ENCODE data around the gene PSMD2.

Gene PSMD2

GRCh38 chr3:184295771-184296170, 3.3 kb upstream of the PSMD2 start:
- TF ChIP-seq, protein P1, sequence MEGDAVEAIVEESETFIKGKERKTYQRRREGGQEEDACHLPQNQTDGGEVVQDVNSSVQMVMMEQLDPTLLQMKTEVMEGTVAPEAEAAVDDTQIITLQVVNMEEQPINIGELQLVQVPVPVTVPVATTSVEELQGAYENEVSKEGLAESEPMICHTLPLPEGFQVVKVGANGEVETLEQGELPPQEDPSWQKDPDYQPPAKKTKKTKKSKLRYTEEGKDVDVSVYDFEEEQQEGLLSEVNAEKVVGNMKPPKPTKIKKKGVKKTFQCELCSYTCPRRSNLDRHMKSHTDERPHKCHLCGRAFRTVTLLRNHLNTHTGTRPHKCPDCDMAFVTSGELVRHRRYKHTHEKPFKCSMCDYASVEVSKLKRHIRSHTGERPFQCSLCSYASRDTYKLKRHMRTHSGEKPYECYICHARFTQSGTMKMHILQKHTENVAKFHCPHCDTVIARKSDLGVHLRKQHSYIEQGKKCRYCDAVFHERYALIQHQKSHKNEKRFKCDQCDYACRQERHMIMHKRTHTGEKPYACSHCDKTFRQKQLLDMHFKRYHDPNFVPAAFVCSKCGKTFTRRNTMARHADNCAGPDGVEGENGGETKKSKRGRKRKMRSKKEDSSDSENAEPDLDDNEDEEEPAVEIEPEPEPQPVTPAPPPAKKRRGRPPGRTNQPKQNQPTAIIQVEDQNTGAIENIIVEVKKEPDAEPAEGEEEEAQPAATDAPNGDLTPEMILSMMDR (IDR thresholded peaks at IDR 0.05; ENCODE audit: low read depth, low read length, missing control alignments) = no peak
- DNase-seq (ENCODE audit: extremely low read depth, low read depth) = no peak
- H3K4me3 ChIP-seq (replicated peaks; ENCODE audit: low read depth, low read length) = no peak overlapping the region

GRCh38 chr3:184296616-184297015, 2.4 kb upstream of the PSMD2 start:
- TF ChIP-seq, protein P1 (IDR thresholded peaks at IDR 0.05; ENCODE audit: low read depth, low read length, missing control alignments) = no peak
- H3K4me3 ChIP-seq (replicated peaks; ENCODE audit: low read depth, low read length) = no peak overlapping the region
- no peak for DNase-seq (ENCODE audit: extremely low read depth, low read depth)

- no peak for DNase-seq (ENCODE audit: extremely low read depth, low read depth)
These were observed 692 bp downstream of the PSMD2 start for GRCh38 chr3:184299488-184300377.

GRCh38 chr3:184300378-184300720, 1.3 kb downstream of the PSMD2 start:
- TF ChIP-seq, protein P1 (IDR thresholded peaks at IDR 0.05; ENCODE audit: low read depth, low read length, missing control alignments) = no peak
- H3K4me3 ChIP-seq (replicated peaks; ENCODE audit: low read depth, low read length) = peak overlapping the region; percentile 97
- DNase-seq (ENCODE audit: extremely low read depth, low read depth) = no peak

More at GRCh38 chr3:184299488-184300377, 692 bp downstream of the PSMD2 start:
- TF ChIP-seq, protein P1 (IDR thresholded peaks at IDR 0.05; ENCODE audit: low read depth, low read length, missing control alignments) = no peak
- H3K4me3 ChIP-seq (replicated peaks; ENCODE audit: low read depth, low read length) = peak overlapping the region; percentile 97

DNA sequence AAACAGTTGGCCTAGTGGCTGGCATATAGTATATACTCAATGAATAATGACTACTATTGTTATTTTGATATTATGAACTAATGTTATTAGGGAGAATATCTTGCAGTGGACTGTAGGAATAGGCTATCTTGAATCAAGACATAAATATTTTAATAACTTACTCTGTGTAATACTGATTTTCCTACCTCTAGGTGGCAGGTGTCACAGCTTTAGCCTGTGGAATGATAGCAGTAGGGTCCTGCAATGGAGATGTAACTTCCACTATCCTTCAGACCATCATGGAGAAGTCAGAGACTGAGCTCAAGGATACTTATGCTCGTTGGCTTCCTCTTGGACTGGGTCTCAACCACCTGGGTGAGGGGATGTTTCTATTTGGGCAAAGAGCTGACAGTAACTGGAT, 6.5 kb downstream of the PSMD2 start:
- H3K4me3 ChIP-seq (replicated peaks; ENCODE audit: low read depth, low read length) = no peak overlapping the region
- TF ChIP-seq, protein P1 (IDR thresholded peaks at IDR 0.05; ENCODE audit: low read depth, low read length, missing control alignments) = peak; percentile 36
- DNase-seq (ENCODE audit: extremely low read depth, low read depth) = no peak

- TF ChIP-seq, protein P1 (IDR thresholded peaks at IDR 0.05; ENCODE audit: low read depth, low read length, missing control alignments) = no peak
- DNase-seq (ENCODE audit: extremely low read depth, low read depth) = no peak
- H3K4me3 ChIP-seq (replicated peaks; ENCODE audit: low read depth, low read length) = no peak overlapping the region
These were observed 7.4 kb downstream of the PSMD2 start for GRCh38 chr3:184306341-184306972.
